ENCODE measurements around the gene VSTM2B. TPM values are rescaled to one million over a fixed set of nuclear protein-coding genes. Genes with fewer than 3 reads are reported as not detected.

The VSTM2B gene
- total and polyA plus RNA-seq, 11 donors: not detected

DNA sequence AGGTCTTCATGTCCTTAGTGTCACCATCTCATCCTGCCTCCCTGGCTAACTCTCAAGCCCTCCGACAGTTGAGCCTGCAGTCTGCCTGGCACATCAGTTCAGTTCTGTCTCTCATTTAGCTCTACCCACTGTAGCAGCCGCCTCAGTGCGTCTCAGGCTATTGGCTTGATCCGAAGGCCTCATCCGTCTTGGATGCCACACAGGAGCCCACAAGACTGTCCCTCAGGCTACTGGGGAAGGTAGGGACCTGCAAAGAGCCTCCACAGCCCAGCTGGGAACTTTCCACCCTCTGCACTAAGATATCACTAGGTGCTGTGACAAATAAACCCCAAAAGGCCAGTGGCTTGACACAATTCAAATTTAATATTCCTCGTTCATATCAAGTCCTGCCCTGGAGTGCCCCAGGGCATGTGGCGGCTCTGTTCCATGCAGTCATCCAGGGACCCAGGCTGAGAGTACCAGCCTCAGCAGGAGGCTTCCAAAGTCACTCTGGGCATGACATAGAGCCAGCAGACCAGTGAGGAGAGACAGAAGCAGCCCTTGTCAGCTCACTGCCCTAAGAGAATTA is 5.7 kb downstream of the VSTM2B start:
- peak in 2 of 5 donors; percentile 11 to 21 for DNase-seq
- Histone ChIP-seq H3K36me3 (no peaks in the 10 kb centered on the region), H3K4me1 (peaks cover 0 to 41% (median 17%) of the 10 kb centered on the region in 12 donors), H3K9me3 (no peaks in the 10 kb centered on the region), H3K4me3 (no peak overlapping the region), H3K27ac (no peak overlapping the region), H3K27me3 (peaks cover 45 to 76% (median 60%) of the 10 kb centered on the region in 9 donors)
- ATAC-seq: no peak
- WGBS, 4 donors: 73 to 91% (median 84%) methylated on average over 7 of the region's 7 CpGs
- intact Hi-C loops (cut with DNase I): no loop called here
- TF ChIP-seq, protein P1, sequence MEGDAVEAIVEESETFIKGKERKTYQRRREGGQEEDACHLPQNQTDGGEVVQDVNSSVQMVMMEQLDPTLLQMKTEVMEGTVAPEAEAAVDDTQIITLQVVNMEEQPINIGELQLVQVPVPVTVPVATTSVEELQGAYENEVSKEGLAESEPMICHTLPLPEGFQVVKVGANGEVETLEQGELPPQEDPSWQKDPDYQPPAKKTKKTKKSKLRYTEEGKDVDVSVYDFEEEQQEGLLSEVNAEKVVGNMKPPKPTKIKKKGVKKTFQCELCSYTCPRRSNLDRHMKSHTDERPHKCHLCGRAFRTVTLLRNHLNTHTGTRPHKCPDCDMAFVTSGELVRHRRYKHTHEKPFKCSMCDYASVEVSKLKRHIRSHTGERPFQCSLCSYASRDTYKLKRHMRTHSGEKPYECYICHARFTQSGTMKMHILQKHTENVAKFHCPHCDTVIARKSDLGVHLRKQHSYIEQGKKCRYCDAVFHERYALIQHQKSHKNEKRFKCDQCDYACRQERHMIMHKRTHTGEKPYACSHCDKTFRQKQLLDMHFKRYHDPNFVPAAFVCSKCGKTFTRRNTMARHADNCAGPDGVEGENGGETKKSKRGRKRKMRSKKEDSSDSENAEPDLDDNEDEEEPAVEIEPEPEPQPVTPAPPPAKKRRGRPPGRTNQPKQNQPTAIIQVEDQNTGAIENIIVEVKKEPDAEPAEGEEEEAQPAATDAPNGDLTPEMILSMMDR (IDR thresholded peaks at IDR 0.05): no peak
- TF ChIP-seq POLR2A (IDR thresholded peaks at IDR 0.05): no peak

GRCh38 chr19:29532097-29532496 is 6.3 kb downstream of the VSTM2B start:
- peaks cover 0 to 36% (median 11%) of the 10 kb centered on the region in 12 donors for H3K4me1 ChIP-seq
- H3K27ac ChIP-seq: no peak overlapping the region
- WGBS, 4 donors: 57 to 79% (median 66%) methylated on average over 8 of the region's 8 CpGs
- TF ChIP-seq, protein P1 (IDR thresholded peaks at IDR 0.05): no peak
- TF ChIP-seq POLR2A (IDR thresholded peaks at IDR 0.05): no peak
- H3K27me3 ChIP-seq: peaks cover 40 to 71% (median 55%) of the 10 kb centered on the region in 9 donors
- H3K4me3 ChIP-seq: no peak overlapping the region
- no peaks in the 10 kb centered on the region for H3K9me3 ChIP-seq
- no peaks in the 10 kb centered on the region for H3K36me3 ChIP-seq
- no peak for ATAC-seq
- no peak for DNase-seq
- intact Hi-C loops (cut with DNase I): no loop called here

DNA sequence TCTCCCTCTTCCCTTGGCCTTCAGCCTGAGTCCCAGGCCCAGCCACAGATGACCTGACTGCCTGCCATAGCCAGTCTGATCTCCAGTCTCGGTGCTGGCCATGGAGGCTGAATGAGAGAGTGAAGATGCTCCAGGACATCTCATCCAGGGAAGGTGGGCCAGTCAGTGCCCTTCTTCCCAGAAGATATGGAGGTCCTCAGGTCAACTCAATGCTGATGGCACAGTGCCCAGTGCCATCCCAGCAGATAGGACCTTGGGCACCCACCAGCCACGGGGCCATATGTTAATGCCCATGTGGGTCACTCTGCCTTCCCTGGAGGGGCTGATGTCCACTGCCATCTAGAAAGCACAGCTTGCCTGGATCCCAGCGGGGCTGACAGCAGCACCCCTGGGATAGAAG is 7.2 kb downstream of the VSTM2B start:
- no peak overlapping the region for H3K27ac ChIP-seq
- no peaks in the 10 kb centered on the region for H3K9me3 ChIP-seq
- peaks cover 0 to 27% (median 8%) of the 10 kb centered on the region in 12 donors for H3K4me1 ChIP-seq
- no peak for ATAC-seq
- no peak overlapping the region for H3K4me3 ChIP-seq
- H3K27me3 ChIP-seq: peaks cover 31 to 65% (median 46%) of the 10 kb centered on the region in 9 donors
- intact Hi-C loops (cut with DNase I): no loop called here
- peak in 3 of 5 donors; percentile 9 to 14 (median 12) for DNase-seq
- 75 to 100% (median 77%) methylated on average over 1 to 3 of the region's 3 CpGs for WGBS, 4 donors
- no peak for TF ChIP-seq POLR2A (IDR thresholded peaks at IDR 0.05)
- TF ChIP-seq, protein P1 (IDR thresholded peaks at IDR 0.05): no peak
- H3K36me3 ChIP-seq: no peaks in the 10 kb centered on the region

DNA sequence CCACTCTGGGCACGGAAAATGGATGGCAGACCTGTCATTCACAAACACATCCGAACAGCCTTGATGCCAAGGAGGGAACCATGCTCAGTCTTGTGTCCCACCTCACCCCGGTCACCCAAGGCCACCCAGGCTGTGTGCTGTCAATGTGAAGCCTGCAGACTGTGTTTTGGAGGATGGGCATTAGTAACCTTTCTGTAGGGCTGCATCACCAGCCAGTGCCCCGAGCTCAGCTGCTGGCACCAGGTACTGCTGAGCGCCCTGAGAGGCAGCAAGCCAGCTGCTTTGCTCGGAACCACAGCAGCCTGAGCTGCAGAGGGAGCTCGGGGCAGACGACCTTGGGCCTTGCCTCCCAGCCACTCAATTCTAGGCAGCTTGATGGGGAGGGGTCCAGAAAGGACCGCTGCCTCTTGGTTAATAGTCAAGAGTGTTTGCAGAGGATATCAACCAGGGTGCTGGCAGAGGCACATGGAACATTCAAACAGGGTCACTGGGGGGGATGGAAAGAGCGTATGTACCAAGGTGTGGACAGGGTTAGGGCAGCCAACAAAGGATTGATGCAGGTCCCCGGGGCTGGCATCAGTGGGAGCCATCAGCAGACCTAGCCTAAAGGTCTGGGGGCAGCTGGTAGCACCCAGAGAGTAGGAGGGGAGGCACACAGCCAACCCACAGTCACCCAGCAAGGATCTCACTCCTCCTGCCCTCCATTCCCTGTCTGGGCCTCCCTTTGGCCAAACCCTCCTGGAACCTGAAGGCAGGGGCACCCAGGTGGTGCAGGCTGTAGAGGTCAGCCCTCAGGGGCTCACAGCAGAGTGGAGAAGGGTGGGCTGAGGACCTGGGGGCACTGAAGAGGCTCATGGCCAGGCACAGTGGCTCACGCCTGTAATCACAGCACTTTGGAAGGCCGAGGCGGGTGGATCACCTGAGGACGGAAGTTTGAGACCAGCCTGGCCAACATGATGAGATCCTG is 8.1 kb downstream of the VSTM2B start:
- peak in 3 of 5 donors; percentile 6 to 33 (median 18) for DNase-seq
- H3K27ac ChIP-seq: no peak overlapping the region
- TF ChIP-seq POLR2A (IDR thresholded peaks at IDR 0.05): no peak
- TF ChIP-seq, protein P1 (IDR thresholded peaks at IDR 0.05): no peak
- intact Hi-C loops (cut with DNase I): no loop called here
- no peaks in the 10 kb centered on the region for H3K36me3 ChIP-seq
- no peak for ATAC-seq
- H3K9me3 ChIP-seq: no peaks in the 10 kb centered on the region
- WGBS, 4 donors: 71 to 83% (median 75%) methylated on average over 11 to 15 of the region's 15 CpGs
- H3K4me1 ChIP-seq: peaks cover 0 to 18% (median 0%) of the 10 kb centered on the region in 12 donors
- H3K4me3 ChIP-seq: no peak overlapping the region
- peaks cover 22 to 62% (median 37%) of the 10 kb centered on the region in 9 donors for H3K27me3 ChIP-seq

Data from heart left ventricle (tissue), 16 donors.